ENCODE results near the gene FBXO40.

Gene FBXO40

GRCh38 chr3:121621491-121621890 is 28.3 kb downstream of the FBXO40 start:
- no peak for DNase-seq (ENCODE audit: low spot score)

GRCh38 chr3:121624147-121624899 is 31.1 kb downstream of the FBXO40 start:
- DNase-seq (ENCODE audit: low spot score): no peak

DNA sequence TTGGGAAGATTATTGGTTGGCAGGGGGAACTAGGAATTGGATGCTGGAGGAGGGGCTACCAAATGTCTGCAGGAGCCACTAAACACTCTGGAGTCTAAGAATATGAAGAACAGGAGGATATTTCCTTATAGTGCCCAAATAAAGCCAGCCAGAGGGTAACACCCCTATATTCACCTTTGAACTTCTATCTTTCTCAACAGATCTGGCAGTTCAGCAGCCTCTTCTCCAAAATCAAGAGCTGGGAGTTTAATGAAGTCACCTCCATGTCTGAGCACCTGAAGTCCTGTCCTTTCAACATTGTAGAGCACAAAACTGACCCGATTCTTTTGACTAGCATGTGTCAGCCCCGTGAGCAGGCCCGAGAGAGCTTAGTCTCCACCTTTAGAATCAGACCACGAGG is 33.3 kb downstream of the FBXO40 start:
- DNase-seq (ENCODE audit: low spot score): no peak

GRCh38 chr3:121627211-121627610 is 34.0 kb downstream of the FBXO40 start:
- no peak for DNase-seq (ENCODE audit: low spot score)

- no peak for DNase-seq (ENCODE audit: low spot score)
These were observed 34.4 kb downstream of the FBXO40 start for GRCh38 chr3:121627622-121628021.

DNA sequence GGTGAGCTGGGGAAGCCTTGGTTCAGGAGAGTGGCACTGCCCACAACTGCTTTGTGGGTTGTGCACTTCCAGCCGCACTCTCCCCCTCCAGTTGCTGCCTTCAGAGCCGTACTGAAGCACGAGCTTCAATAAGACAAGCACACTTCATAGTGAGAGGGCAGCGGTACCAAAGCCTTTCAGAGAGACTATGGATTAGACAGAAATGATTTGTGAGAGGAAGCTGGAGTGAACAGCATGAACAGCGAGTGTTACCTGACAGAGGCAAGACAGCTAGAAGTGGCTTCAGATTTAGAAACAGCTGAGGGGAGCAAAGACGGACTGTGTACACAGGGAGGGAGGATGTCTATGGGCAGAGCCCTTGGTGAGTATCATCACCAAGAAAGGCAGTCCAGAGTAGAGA is 36.4 kb downstream of the FBXO40 start:
- DNase-seq (ENCODE audit: low spot score): no peak

GRCh38 chr3:121630355-121630754 is 37.2 kb downstream of the FBXO40 start:
- DNase-seq (ENCODE audit: low spot score): no peak

DNA sequence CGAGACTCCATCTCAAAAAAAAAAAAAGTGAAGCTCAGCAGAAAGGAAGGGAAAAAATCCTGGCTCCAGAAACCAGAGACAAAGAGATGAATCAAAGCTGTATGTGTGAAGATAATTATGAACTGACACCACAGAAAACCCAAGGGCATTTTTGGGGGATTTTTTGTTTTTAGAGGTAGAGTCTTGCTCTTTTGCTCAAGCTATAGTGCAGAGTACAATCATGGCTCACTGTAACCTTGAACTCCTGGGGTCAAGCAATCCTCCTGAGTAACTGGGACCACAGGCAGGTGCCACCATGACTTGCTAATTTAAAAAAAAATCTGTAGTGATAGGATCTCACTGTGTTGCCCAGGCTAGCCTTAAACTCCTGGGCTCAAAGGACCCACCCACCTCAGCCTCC is 44.7 kb downstream of the FBXO40 start:
- no peak for DNase-seq (ENCODE audit: low spot score)

DNA sequence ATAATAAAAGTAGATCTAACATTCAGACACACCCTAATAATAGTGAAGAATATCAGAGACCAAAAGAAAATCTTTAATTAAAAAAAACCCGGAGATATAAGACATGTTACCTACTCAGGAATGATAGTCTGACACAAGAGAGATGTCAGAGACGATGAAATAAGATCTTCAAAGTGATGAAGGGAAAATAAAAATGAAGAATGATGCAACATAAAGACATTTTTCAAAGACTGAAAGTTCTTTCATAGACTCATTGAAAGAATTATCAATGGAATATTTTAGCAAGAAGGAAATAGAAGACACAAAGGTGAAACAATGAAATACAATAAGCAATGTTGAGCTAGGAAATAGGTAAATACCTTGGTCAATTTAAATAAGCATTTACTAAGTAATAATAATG is 47.9 kb downstream of the FBXO40 start:
- no peak for DNase-seq (ENCODE audit: low spot score)

GRCh38 chr3:121642601-121643314 is 49.6 kb downstream of the FBXO40 start:
- no peak for DNase-seq (ENCODE audit: low spot score)

DNA sequence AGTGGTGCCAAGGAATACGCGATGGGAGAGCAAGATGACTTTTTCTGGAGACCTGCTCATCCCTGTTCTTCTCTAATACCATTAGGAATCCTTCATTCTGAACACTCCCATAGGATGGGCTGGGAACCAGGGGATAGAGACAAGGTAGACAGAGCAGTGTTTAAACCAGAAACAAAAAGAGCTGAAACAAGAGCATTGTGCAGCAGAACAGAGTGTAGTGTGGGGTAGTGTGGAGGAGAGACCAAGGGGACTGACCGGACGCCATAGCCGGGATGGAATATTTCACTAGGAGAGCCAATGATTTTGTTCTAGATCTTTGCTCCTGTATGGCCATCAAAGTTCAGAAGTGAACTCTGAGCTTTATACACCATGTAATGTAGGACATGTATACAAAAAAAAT is 51.9 kb downstream of the FBXO40 start:
- DNase-seq (ENCODE audit: low spot score): no peak

DNA sequence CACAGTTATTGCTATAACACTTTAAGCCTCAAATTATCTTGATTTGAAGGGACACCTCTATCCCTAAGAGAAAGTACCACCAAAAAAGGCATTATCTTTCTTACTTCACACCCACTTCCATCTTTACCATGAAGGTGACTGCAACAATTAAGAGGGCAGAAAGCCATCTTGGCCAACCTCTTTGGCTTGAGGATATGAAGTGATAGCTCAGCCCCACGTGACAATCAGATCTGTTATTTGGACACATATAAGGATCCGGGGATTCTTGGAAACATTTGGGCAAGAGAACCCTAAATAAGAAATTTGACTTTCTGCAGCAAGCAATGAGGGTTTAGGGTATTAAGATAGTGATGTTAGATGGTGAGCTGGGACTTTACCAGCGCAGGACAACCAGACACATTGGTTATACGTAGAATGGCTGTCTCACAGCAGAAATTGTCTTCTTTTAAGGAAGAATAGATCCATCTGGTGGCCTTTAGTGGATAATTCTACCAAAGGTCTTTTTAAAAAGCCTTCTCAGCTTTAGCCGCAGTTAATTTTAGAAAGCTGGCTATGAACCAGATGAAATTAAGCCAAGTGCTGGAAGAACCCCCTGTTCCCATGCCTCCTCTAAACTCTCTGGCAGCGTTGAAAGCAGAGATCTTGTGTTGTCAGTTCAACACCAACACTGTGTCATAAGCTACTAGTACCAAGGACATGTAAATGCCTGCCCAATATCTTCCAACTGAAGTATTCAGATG is 55.2 kb downstream of the FBXO40 start:
- no peak for DNase-seq (ENCODE audit: low spot score)

- DNase-seq (ENCODE audit: low spot score): no peak
These were observed 56.5 kb downstream of the FBXO40 start for GRCh38 chr3:121649645-121650044.

DNA sequence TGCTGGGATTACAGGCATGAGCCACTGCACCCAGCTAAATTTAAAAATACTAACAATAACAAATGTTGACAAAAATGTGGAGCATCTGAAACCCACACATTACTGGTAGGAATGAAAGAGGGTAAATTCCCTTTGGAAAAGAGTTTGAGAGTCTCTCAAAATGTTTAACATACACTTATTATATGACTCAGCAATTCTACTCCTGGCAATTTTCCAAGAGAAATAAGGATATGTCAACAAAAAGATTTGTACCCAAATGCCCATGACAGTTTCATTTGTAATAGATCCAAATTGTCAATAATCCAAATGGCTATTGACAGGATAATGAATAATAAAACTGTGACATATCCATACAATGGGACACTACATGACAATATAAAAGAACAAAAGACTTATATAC is 58.5 kb downstream of the FBXO40 start:
- DNase-seq (ENCODE audit: low spot score): no peak

GRCh38 chr3:121654493-121655385 is 61.6 kb downstream of the FBXO40 start:
- no peak for DNase-seq (ENCODE audit: low spot score)

DNA sequence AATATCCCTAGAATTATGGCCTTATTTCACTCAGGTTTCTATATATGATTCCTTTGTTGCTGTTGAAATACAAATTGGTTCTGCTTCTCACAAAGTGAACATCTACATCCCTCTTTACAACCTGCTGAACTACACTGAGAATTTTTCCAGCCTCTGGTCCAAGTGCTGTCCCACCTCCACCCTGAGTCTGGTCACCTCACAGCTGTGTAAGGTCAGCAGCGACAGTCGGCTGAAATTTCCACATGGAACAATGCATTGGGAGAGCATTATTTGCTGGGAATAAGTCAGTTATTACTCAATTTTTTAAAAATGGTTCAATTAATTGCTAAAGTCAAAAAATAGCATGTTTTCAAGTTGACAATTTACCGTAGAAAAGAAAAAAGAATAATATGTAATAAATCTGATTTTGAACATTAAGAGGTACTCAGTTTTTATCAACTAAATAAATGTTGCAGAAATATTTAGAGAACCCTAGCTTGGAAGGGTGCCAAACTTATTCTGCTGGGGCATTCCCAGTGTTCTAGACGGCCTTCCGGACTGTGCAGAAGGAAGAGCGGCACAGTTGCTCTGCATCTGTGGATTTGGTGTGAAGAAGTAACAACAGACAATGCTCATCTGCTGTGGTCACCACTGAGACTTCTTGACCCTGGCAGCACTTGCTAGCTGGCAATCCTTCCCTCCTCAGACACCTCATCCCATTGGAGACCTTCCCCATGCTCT is 65.7 kb downstream of the FBXO40 start:
- DNase-seq (ENCODE audit: low spot score): no peak

GRCh38 chr3:121659586-121659985 is 66.4 kb downstream of the FBXO40 start:
- DNase-seq (ENCODE audit: low spot score): no peak

DNA sequence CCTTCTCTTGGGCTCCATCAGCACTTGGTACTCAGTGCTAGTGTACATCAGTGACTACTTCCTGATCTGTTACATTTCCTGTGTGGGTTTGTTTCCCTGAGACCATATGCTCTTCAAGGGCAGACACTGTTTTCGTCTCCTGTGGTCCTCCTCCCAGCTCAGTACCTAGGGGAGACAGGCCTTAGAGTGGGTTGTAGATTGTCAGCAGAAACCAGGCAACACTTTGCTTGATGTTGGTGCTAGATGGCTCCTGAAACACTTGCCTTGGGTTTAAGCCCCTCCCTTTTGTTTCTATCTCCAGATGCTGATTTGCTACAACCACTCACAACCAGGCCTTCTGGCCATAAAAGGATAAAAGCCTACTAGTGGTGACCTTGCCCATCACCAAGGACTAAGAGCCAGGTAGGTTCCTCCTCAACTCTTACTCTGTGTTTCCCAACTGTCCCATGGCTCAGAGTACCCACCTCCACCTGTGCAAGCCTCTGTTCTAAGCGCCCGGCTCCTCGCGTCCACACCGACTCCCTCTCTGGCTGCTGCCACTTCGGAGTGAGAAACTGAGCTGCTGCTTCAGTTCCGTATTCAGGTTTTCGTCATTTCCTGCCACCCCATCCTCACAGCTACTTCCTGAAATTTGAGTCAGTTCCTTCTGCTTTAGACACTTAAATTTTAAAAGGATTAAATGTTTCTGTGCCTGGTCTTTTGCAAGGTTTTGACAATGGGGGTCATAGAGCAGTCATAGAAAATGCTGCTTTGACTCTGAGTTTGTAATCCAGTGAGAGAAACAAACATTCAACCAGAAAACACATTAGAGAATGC is 67.4 kb downstream of the FBXO40 start, which contains the start of gene HCLS1:
Gene HCLS1, minus strand, starts transcription at position 548 of the 816 bp plus-strand sequence. CDS start 2,556 bp downstream, outside the sequence.
- no peak for DNase-seq (ENCODE audit: low spot score)

GRCh38 chr3:121661376-121661775 is 68.2 kb downstream of the FBXO40 start:
- no peak for DNase-seq (ENCODE audit: low spot score)

- no peak for DNase-seq (ENCODE audit: low spot score)
These were observed 69.6 kb downstream of the FBXO40 start for GRCh38 chr3:121662742-121663141.

All from AG08396 (cell line).